ENCODE results near the gene ING1.

The ING1 gene

DNA sequence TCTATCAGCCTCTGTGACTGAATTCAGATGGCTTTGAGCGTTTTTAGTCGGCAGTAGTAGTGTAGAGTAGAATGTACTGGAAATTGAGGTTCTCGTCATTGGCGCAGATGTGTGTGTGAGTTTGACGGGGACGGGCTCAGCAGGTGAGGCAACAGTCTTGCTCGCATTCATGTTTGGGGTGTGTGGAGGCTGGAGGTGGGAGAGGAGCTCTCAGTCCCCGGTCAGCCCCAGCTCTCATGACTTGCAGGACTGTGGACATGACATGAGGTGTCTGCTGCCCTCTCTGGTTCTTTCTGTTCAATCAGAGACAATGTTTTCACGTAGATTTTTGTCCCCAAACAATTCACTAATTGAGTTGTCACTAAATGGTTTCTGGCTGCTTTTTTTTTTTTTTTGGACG, 57.2 kb downstream of the ING1 start:
- DNase-seq (ENCODE audit: low read depth in 2 of 3, low spot score in 1 of 3) = no peak

DNA sequence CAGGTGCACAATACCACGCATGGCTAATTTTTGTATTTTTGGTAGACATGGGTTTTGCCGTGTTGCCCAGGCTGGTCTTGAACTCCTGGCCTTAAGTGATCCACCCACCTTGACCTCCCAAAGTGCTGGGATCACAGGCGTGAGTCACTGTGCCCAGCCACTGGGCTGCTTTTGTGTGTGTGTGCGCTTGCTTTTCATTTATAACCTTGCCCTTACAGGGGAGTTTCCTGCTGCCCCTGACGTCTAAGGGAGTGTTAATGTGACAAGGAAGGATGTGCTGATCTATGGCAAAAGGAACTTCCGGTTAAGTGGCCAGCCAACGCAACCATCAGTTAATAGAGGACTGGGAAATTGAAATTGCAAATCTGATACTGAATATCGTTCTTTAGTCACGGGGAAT, 57.7 kb downstream of the ING1 start:
- DNase-seq (ENCODE audit: low read depth in 2 of 3, low spot score in 1 of 3) = no peak

DNA sequence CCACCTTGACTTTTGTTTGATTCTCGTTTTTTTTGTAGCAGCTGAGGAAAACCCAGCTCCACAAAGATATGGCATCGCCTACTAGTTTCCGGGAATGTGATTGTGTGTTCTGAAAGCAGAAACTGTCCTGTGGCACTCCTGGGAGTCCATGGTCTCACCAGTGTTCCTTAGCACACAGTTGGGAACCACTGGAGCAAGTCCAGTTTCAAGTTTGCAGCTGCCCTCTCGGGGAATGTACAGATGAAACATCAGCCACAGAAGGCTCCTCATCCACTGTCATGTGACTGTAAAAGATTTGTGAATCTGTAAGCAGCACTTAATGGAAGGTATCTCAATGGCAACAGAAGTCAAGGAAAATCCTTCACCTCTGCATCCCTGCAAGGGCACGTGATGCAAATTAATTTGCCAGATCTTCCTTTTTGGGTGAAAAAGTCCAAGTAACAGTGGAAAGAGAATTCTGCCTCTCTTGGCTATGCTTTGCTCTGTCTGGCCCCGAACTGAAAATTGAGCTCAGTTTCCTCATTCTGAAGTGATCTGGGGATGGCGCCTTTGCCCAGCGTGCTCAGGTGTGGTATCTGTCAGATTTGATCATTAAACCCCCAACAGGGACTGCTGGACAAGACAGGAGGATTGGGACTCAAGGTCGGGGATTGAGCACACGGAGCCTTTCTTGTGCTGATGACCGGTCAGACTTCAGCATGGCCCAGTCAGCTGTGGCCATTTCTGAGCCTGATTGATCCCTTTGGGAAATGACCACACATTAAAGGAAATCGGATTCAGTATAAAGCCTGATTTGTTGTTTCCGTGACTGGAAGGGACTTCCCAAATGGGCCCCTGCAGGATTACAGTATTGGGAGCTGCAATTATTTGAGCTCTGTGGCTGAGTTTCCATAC, 58.8 kb downstream of the ING1 start:
- no peak for DNase-seq (ENCODE audit: low read depth in 2 of 3, low spot score in 1 of 3)
